ENCODE data around the gene TRIM48. TPM values are rescaled to one million over a fixed set of nuclear protein-coding genes. Genes with fewer than 3 reads are reported as not detected.

TRIM48 gene
- total and polyA plus RNA-seq, 2 of the 4 experiments (the other 2 are of a cell fraction): not detected

Small RNA genes within 50 kb of the gene (microRNA-seq; reads per million reads assigned to microRNA genes)
- gene AP005597.4 (ENCODE audit: insufficient read depth, insufficient read length): not detected

Small RNA genes within 50 kb of the gene (small RNA-seq; reads per million reads assigned to genes)
- gene AP005597.4: 0 reads per million in 5 experiments

Other genes starting within 250 kb of the TRIM48 start
- gene OR4A16, start 81.0 kb downstream of the TRIM48 start, total RNA-seq (2012; rRNA removed): not detected in 2 replicates
- not detected in 2 replicates for gene OR4A16, start 81.0 kb downstream of the TRIM48 start, polyA plus RNA-seq (2012; rRNA removed)
- not detected in 2 replicates for gene OR4A15, start 105.8 kb downstream of the TRIM48 start, total RNA-seq (2012; rRNA removed)
- gene OR4A15, start 105.8 kb downstream of the TRIM48 start, polyA plus RNA-seq (2012; rRNA removed): not detected in 2 replicates

All from IMR-90 (cell line).